IMR-90 (cell line): Measurements from ENCODE around the gene PCDHB12.
A peak's percentile ranks its signal among the peaks of the same experiment; 100 is the strongest.

Experiments used
- BHLHE40 ChIP-seq: fragments of 150-350 bp; IDR thresholded peaks from 2 replicates; pipeline ENCODE4 v1.6.1; 2016; ENCODE audit warnings: mild to moderate bottlenecking, low read depth, low read length
- CEBPB ChIP-seq: IDR thresholded peaks from 2 replicates; pipeline ENCODE4 v1.6.1; 2012; ENCODE audit warnings: low read depth, low read length, improper control_type of control experiment
- CHD1 ChIP-seq: IDR thresholded peaks from 2 replicates; pipeline ENCODE4 v1.6.1; 2012; ENCODE audit warnings: low read depth, low read length, improper control_type of control experiment
- CTCF ChIP-seq: conservative IDR thresholded peaks from 2 replicates; pipeline ENCODE4 v1.5.1; 2012; ENCODE audit warnings: mild to moderate bottlenecking, low read depth, low read length, improper control_type of control experiment
- FOS ChIP-seq: fragments of 150-350 bp; IDR thresholded peaks from 2 replicates; pipeline ENCODE4 v1.6.1; 2016; ENCODE audit warnings: low read depth, low read length
- MAFK ChIP-seq: IDR thresholded peaks from 2 replicates; pipeline ENCODE4 v1.6.1; 2012; ENCODE audit warnings: low read depth, low read length, improper control_type of control experiment
- MXI1 ChIP-seq: IDR thresholded peaks from 2 replicates; pipeline ENCODE4 v1.6.1; 2012; ENCODE audit warnings: low read depth, mild to moderate bottlenecking, low read length, moderate library complexity, borderline replicate concordance
- POLR2A ChIP-seq: IDR thresholded peaks from 2 replicates; pipeline ENCODE4 v1.6.1; 2012; ENCODE audit warnings: mild to moderate bottlenecking, low read depth, low read length
- RAD21 ChIP-seq: IDR thresholded peaks from 2 replicates; pipeline ENCODE4 v1.6.1; 2012; ENCODE audit warnings: low read length, improper control_type of control experiment
- RCOR1 ChIP-seq: IDR thresholded peaks from 2 replicates; pipeline ENCODE4 v1.6.1; 2012; ENCODE audit warnings: mild to moderate bottlenecking, low read length, improper control_type of control experiment; ENCODE audit not compliant: insufficient replicate concordance
- SMC3 ChIP-seq: fragments of 150-350 bp; IDR thresholded peaks from 2 replicates; pipeline ENCODE4 v1.6.1; 2016; ENCODE audit warnings: low read depth, mild to moderate bottlenecking, antibody characterized with exemption, low read length, moderate library complexity
- USF2 ChIP-seq: fragments of 150-350 bp; IDR thresholded peaks from 2 replicates; pipeline ENCODE4 v1.6.1; 2017; ENCODE audit warnings: mild to moderate bottlenecking, antibody characterized with exemption, low read length, low read depth

GRCh38 chr5:141223112-141223783 lies 14.7 kb downstream of the PCDHB12 start, which contains the start of gene PCDHB14:
- TF ChIP-seq USF2 (no peak), SMC3 (no peak), RAD21 (peak; percentile 33), CTCF (peak; percentile 34), FOS (no peak), POLR2A (no peak), BHLHE40 (no peak), CHD1 (no peak), CEBPB (no peak), MXI1 (no peak), MAFK (no peak), RCOR1 (no peak)
